ENCODE results near the gene FADS2.

The FADS2 gene

GRCh38 chr11:61860054-61860903, 32.2 kb downstream of the FADS2 start:
- TF ChIP-seq CTCF (conservative IDR thresholded peaks at IDR 0.05; ENCODE audit: control insufficient read depth, insufficient read depth, low read depth, low read length) = no peak
- peak; percentile 61 for DNase-seq (ENCODE audit: low read depth)
- no peak overlapping the region for H3K4me3 ChIP-seq (ENCODE audit: control insufficient read depth, low read depth, low read length)

GRCh38 chr11:61861634-61862033, 33.5 kb downstream of the FADS2 start:
- H3K4me3 ChIP-seq (ENCODE audit: control insufficient read depth, low read depth, low read length) = no peak overlapping the region
- TF ChIP-seq CTCF (conservative IDR thresholded peaks at IDR 0.05; ENCODE audit: control insufficient read depth, insufficient read depth, low read depth, low read length) = no peak

GRCh38 chr11:61862714-61863547, 34.8 kb downstream of the FADS2 start:
- no peak overlapping the region for H3K4me3 ChIP-seq (ENCODE audit: control insufficient read depth, low read depth, low read length)
- no peak for TF ChIP-seq CTCF (conservative IDR thresholded peaks at IDR 0.05; ENCODE audit: control insufficient read depth, insufficient read depth, low read depth, low read length)
- no peak for DNase-seq (ENCODE audit: low read depth)

More at GRCh38 chr11:61861634-61862033, 33.5 kb downstream of the FADS2 start:
- no peak for DNase-seq (ENCODE audit: low read depth)

- no peak for DNase-seq (ENCODE audit: low read depth)
- TF ChIP-seq CTCF (conservative IDR thresholded peaks at IDR 0.05; ENCODE audit: control insufficient read depth, insufficient read depth, low read depth, low read length) = no peak
- no peak overlapping the region for H3K4me3 ChIP-seq (ENCODE audit: control insufficient read depth, low read depth, low read length)
Observed at GRCh38 chr11:61863548-61864081, 35.5 kb downstream of the FADS2 start.

- no peak for TF ChIP-seq CTCF (conservative IDR thresholded peaks at IDR 0.05; ENCODE audit: control insufficient read depth, insufficient read depth, low read depth, low read length)
- DNase-seq (ENCODE audit: low read depth) = no peak
- no peak overlapping the region for H3K4me3 ChIP-seq (ENCODE audit: control insufficient read depth, low read depth, low read length)
Observed at GRCh38 chr11:61864814-61865775, 37.0 kb downstream of the FADS2 start.

Measured in fibroblast of mammary gland (primary cell).